GM12864 (cell line): ENCODE measurements around the gene METTL15.
"Not testable (repeated sequence)": the region's sequence is repeated elsewhere in the genome, so short reads cannot be mapped to it uniquely, and the experiment has no call there.

ENCODE experiments used
- DNase-seq: peaks from one replicate; pipeline ENCODE4 v3.0.0-alpha.2; 2011; ENCODE audit warnings: low read depth
- H3K4me3 ChIP-seq: 2 replicates; pipeline ENCODE4 v1.5.1; 2011; ENCODE audit warnings: mild to moderate bottlenecking, low read depth, low read length, control low read depth
- CTCF ChIP-seq: IDR thresholded peaks from 2 replicates; pipeline ENCODE4 v1.5.1; 2011; ENCODE audit warnings: low read depth, mild to moderate bottlenecking, moderate library complexity, low read length, control low read depth, inconsistent platforms; ENCODE audit errors: missing control alignments

The METTL15 gene

GRCh38 chr11:28089378-28089777, 18.8 kb upstream of the METTL15 start:
- no peak for DNase-seq
- no peak overlapping the region for H3K4me3 ChIP-seq
- no peak for TF ChIP-seq CTCF

GRCh38 chr11:28090052-28090749, 18.0 kb upstream of the METTL15 start:
- no peak for DNase-seq
- TF ChIP-seq CTCF: no peak
- no peak overlapping the region for H3K4me3 ChIP-seq

GRCh38 chr11:28092786-28093185, 15.4 kb upstream of the METTL15 start:
- no peak for DNase-seq
- H3K4me3 ChIP-seq: no peak overlapping the region
- no peak for TF ChIP-seq CTCF

GRCh38 chr11:28098257-28098656, 9.9 kb upstream of the METTL15 start:
- no peak overlapping the region for H3K4me3 ChIP-seq
- TF ChIP-seq CTCF: no peak

GRCh38 chr11:28099715-28100114, 8.5 kb upstream of the METTL15 start:
- DNase-seq: no peak
- TF ChIP-seq CTCF: no peak
- H3K4me3 ChIP-seq: no peak overlapping the region

More at GRCh38 chr11:28098257-28098656, 9.9 kb upstream of the METTL15 start:
- no peak for DNase-seq

GRCh38 chr11:28100665-28101064, 7.5 kb upstream of the METTL15 start:
- no peak overlapping the region for H3K4me3 ChIP-seq
- DNase-seq: no peak
- TF ChIP-seq CTCF: no peak

GRCh38 chr11:28102300-28102699, 5.9 kb upstream of the METTL15 start:
- H3K4me3 ChIP-seq, DNase-seq: not testable (repeated sequence)
